ENCODE measurements around the gene CD300LD.
"Not testable (repeated sequence)": the region's sequence is repeated elsewhere in the genome, so short reads cannot be mapped to it uniquely, and the experiment has no call there.

The CD300LD gene

DNA sequence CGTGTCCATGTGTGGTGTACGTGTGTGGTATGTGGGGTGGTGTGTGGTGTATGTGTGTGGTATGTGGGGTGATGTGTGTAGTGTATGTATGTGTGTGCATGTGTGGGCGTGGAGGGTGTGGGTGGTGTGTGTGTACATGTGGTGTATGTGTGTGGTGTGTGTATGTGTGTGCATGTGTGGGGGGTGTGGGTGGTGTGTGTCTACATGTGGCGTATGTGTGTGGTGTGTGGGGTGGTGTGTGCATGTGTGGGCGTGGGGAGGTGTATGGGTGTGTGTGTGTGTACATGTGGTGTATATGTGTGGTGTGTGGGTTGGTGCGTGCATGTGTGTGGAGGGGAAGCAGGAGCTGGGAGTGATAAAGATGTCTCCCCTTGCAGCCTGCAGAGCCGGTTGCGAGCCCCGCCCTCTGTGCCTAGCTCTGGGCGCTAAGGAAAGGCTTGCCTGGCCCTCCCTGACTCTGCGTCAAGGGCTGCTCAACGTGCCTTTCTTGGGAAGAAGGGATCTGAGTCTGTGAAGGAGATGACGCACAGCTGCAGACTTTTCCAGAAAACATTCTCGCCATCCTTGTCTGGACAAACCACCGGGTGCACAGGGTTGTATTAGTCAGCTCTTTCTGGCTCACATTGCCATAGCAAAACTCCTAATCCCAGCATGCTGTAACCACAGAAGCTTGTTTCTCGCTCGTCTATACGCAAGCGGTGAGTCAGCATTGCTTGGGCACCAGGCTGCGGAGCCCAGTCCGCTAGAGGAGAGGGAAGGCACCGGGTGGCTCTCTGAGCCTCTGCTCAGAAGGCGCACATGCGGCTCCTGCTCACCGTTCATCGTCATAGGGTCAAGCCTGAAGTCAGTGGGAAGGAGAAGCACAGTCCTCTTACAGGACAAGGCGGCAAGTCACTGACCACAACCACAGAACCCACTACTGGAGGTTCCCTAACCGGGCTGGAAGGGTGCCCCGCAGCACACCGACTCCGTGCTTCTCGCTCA, 22.8 kb downstream of the CD300LD start:
- no peak for DNase-seq

- no peak for DNase-seq
Observed at GRCh38 chr17:74568106-74568873, 23.8 kb downstream of the CD300LD start.

DNA sequence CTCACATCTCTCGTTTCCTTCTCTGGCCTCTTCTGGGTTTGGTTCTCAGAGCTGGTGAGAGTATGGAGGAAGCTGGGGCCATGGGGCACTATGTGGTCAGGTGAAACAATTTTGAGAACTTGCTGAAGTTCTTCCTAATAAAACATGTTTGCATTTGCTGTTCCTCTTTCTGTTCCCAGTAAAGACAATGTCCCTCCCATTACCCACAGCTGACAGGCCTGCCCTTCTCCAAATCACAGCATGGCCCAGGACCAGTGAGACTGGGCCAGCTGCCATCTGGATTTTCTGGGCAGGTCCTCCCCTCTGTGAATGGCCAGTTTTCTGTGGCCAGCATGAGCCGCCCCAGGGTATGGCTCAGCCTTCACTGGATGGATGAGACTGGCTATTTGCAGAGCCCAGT, 24.7 kb downstream of the CD300LD start, which contains the start of gene CD300H:
TSS of gene CD300H (minus strand) at position 113 of the 400 bp plus-strand sequence.
- no peak for DNase-seq

DNA sequence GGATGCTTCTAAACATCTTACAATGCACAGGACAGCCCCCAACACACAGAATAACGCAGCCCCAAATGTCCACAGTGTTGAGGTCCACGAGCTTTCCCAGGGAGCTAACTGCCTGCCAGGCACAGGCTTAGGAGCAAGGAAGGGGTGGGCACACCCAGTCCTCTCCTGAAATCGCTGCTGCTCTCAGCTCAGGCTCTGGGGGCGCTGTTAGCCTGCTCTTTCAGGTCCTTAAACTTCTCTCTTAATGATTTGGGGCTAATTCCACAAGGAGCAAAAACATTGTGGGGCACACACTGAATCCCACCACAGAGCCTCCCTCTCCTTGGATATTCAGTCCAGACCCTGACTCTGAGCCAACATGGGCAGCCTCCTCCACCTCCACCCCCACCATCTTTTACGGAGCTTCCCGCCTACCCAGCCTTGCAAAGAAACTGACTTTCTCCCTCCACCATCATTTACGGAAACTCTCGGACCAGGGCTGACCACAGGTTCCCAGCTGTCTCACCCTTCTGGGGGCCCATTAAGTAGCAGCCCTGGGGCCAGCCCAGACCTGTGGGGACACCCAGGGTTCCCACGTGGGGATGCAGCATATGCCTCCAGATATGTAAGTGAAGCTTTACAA, 25.8 kb downstream of the CD300LD start:
- no peak for DNase-seq

- no peak for DNase-seq
Observed at GRCh38 chr17:74565126-74565525, 27.0 kb downstream of the CD300LD start.

DNA sequence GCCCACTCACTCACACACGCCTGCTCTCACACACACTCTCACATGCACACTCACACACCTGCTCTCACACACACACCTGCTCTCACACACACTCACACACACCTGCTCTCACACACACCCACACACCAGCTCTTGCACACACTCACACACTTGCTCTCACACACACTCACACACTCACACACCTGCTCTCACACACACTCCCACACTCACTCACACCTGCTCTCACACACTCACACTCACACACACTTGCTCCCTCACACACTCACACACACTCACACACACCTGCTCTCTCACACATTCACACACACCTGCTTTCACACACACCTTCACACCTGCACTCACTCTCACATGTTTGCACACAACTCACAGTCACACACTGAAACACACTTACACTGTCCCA, 28.7 kb downstream of the CD300LD start:
- no peak for DNase-seq

DNA sequence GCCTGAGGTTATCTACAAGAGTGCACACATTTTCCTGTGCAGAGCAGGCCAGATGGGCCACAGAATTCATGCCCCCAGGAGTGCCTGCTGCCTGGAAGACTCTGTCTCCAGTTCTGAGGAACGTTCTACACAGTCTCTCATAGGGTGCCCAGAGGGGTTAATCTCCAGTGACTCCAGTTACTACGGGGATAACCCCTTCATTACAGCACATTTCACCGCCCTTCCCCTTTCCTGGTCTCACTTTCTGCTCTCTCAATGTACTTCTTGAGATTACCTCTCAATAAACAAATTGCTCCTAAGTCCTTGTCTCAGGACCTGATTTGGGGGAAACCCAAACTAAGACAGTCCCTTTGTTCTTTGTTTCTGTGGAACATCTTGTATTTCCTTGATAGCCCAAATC, 30.5 kb downstream of the CD300LD start:
- no peak for DNase-seq

DNA sequence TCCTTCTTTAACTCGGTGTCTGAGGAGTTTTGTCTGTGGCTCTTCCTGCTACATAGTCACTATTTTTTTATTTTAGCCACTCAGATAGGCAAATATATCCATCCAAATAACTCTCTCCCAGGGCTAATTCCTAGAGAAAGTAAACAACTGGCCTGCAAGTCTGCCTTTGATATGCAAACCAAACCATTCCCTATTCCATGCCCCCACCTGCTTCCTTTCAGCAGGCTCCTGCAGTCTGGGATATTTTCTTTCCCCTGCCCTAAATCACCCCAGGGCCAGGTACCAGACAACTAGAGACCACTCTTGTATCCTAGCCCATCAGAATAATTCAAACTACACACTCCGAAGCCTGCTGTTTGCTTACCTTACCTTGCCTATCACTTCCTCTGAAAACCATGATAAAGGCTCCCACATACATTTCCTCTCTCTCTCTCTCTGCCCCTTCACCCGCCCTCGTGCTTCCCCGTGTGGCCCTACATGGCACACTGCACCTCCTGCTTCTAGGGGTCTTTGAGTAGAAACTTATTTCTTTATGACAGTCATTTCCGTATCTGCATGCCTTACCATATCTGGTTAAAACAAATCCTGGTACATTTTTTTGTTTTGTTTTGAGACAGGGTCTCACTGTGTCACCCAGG, 33.1 kb downstream of the CD300LD start:
- DNase-seq: no peak

DNA sequence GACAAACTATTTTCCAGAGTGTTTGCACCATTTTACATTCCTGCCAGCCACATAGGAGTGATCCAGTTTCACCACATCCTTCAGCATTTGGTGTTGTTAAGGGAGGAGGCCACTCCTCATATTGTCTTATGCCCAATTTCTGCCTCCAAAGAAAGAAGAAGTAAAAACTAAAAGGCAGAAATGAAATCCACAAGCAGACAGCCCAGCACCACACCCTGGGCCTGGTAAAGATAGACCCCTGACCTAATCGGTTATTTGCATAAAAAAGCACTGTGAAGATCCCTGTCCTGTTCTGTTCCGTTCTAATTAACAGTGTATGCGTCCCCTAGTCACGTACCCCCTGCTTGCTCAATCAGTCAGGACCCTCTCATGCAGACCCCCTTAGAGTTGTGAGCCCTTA, 33.7 kb downstream of the CD300LD start:
- not testable (repeated sequence) for DNase-seq

GRCh38 chr17:74555427-74555940, 36.6 kb downstream of the CD300LD start:
- no peak for DNase-seq

- DNase-seq: no peak
Observed at GRCh38 chr17:74554909-74555308, 37.2 kb downstream of the CD300LD start.

- DNase-seq: no peak
Observed at GRCh38 chr17:74552037-74552436, 40.0 kb downstream of the CD300LD start.

- no peak for DNase-seq
Observed at GRCh38 chr17:74550602-74551001, 41.5 kb downstream of the CD300LD start.

GRCh38 chr17:74549343-74549742, 42.7 kb downstream of the CD300LD start:
- DNase-seq: no peak

DNA sequence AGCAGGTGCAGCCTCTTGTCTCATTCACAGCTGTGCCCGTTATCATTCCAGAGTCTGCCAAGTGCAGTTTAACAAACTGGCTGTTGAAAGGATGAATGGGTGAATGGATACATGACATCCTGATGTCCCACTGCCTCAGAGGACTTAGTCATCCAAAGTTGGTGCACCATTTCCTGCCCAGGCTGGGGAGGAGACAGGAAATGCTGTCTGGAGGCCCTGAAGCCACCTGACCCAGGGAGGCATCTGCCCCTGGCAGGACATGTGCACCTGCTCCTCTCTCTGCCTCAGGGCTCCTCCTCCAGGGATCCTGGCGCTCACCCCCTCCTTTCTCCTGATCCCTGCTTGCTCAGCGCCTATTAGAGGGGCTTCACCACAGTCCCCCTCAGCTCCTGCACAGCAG, 44.3 kb downstream of the CD300LD start:
- DNase-seq: no peak

DNA sequence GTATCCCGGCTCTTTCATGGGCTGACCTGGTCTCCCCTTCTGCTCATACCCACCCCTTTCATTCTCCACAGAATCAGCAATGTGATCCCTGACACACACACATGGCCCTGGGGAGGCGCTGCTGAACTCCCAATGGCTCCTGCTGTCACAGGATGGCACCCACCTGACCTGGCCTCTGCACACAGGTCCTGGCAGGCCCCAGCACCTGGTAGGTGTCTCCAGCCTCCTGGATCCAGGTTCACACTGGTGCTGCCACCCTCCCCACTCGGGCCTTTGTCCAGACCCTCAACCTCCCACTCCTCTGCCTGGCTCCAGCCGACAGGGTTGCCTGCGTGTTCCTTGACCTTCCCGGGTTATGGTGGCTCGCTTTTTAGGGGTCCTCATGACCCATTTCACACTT, 44.8 kb downstream of the CD300LD start:
- no peak for DNase-seq

- no peak for DNase-seq
Observed at GRCh38 chr17:74546586-74546985, 45.5 kb downstream of the CD300LD start.

GRCh38 chr17:74545843-74546230, 46.2 kb downstream of the CD300LD start, which contains the start of gene CD300C:
Gene CD300C (minus strand): TSS chr17:74546115. CDS start chr17:74545782, 333 bp downstream.
- DNase-seq: no peak

- DNase-seq: no peak
Observed at GRCh38 chr17:74544991-74545842, 46.9 kb downstream of the CD300LD start.

DNA sequence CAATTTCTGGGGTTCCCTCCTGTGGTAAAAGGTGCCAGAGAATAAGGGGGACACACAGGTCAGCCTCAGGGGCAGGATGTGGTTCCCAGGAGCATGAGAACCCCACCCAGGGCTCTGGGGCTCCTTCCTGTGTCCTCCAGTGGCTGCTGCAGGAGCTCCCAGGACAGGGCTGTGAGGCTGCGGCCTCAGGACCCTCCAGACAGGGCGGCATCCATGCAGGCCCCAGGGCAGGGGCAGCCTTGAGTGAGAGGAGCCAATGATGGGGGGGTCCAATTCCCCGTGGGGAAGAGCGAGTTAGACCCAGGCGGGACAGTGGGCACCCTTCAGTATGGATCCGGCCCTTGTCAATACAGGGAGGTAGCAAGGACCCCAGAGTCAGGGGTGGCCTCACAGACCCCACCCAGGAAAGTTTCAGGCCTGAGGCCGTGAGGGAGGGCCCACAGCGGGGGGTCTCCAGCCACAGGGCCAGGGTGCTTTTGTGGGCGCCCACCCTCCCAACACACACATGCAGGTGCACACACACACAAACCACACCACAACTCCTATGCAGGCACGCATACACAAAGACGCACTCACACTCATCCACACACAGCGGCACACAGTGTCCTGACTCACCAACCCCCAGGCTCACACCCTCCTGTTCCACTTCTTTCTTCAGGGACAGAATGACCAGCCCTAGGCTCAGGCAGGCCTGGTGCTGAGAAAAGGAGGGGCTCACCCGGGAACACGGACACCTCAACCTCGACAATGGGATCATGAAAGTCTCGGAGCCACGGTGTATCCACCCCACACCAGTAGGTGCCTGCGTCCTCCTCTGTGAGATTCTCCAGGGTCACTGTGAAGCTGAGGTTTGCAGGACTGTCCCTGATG, 48.0 kb downstream of the CD300LD start:
- DNase-seq: no peak

All from effector CD4-positive, alpha-beta T cell (primary cell).